Suppressor macrophage treated with lipopolysaccharide for 1 hour (primary cell): ENCODE results near the gene ATP8B4.
"Not testable (repeated sequence)": the region's sequence is repeated elsewhere in the genome, so short reads cannot be mapped to it uniquely, and the experiment has no call there.

Experiments used
- DNase-seq, 3 donors: peaks; one replicate each; pipeline ENCODE4 v3.0.0-alpha.2; 2020 to 2022

Gene ATP8B4

DNA sequence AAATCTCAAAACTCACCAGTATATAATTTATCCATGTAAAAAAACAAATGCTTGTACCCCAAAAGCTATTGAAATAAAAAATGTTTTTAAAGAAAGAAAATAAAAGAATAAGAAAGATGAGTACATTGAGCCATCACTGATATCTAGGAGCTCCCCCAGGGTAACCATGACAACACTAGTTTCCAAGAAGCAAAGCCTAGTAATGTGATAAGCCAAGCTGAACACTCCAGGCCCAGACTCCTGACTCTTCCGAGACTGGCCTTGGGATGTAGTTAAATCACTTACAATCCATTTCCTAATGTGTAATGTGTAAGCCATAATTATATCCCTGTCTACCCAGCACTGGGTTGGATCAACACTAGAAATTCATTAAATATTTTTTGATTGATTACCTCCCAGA lies 21.1 kb upstream of the ATP8B4 start:
- DNase-seq: no peak

DNA sequence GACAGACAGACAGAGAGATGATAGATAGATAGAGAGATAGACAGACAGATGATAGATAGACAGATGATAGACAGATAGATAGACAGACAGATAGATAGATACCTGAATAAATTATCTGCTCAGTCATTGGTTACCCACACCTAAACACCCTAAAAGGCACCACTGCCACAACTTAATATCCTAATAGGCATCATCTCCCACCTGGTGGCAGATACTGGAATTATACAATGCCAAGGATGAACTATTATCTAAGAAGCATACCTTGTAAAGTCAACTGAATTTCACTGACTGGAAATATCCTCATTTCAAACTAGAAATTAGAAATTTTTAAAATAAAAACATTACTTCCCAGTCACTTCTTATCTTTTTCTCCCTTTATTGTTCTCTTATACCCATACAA lies 19.4 kb upstream of the ATP8B4 start:
- DNase-seq: peak; percentile 20 to 40 (median 32)

DNA sequence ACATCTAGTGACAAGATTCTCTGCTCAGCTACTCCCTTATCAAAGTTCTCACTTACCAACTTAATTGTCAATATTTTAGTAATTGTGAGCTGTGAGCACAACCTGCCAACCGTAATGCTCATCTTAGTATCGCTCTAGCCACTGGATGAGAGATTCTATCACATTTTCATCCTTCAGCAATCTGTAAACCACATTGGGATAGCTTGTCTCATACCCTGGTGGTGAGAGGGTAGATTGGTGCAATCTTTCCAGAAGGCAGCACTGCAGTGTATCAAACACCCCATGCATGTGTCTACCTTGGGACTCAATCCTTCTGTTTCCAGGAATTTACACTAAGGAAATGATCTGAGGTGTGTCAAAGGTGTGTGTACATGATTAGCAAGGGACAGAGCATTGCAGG lies 18.9 kb upstream of the ATP8B4 start:
- DNase-seq: no peak

DNA sequence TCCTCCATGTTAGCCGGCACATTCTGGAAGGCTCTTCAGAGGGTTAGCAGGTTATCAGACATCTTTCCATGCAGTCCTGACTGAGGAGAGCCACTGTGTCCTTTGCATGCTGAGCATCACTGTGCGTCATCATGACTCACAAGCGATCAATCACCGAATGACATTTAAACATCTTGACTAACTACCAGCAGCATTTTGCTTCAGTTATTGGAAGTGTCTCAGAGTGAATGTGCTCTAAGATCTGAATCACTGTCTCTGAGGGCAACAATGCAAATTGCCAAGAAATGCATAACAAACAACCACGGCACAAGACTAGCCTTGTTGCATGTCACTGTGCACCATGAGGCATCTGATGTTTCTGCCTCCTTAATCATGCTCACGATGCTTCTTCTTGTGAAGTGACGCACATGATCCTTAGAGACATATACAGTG lies 18.3 kb upstream of the ATP8B4 start:
- peak in 2 of 3 donors; percentile 17 to 51 for DNase-seq

DNA sequence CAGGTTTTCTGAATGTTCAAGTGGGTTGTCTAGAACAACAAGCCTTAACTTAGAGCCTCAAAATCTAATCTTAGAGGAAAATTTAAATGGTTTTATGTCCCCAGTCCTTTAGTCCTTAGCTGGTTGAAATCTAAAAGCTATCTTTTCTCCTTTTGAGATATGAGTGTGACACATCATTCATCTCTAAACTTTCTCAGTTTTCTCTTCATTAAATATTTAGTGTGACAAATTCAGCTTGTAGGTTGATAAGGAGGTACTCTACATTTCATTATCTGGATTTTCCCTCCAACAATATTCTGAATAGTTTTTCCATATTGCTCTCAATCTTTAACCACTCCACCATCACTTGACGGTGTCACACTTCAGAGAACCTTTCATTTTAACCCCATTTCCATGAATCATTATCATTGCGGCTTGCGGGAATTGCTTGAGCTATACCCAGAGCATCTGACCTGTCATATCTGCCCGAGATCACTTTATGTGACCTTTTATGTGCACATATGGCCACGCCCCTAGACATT lies 16.1 kb upstream of the ATP8B4 start:
- DNase-seq: peak in 2 of 3 donors; percentile 27 to 47

DNA sequence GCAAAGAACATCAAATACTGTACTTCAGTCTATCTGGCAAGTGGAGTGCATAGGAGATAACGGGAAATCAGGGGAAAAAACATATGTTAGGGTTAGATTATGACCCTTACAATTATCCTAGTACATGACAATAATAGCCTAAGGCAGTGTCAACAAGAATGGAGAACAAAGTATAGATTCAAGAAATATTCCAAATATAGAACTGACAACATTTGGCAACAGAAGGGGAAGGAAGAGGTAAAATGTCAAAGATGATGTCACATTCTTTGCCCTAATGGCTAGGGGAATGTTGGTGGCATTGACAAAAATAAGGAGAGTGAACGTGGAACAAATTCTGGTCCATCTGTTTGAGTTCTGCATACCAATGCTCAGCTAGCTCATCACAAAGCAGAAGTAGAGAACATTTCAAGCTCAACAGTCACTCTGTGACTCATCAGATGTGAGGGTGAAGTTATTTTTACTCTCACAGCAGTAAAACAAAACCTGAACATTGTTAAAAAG lies 15.5 kb upstream of the ATP8B4 start:
- peak; percentile 75 to 83 (median 77) for DNase-seq

DNA sequence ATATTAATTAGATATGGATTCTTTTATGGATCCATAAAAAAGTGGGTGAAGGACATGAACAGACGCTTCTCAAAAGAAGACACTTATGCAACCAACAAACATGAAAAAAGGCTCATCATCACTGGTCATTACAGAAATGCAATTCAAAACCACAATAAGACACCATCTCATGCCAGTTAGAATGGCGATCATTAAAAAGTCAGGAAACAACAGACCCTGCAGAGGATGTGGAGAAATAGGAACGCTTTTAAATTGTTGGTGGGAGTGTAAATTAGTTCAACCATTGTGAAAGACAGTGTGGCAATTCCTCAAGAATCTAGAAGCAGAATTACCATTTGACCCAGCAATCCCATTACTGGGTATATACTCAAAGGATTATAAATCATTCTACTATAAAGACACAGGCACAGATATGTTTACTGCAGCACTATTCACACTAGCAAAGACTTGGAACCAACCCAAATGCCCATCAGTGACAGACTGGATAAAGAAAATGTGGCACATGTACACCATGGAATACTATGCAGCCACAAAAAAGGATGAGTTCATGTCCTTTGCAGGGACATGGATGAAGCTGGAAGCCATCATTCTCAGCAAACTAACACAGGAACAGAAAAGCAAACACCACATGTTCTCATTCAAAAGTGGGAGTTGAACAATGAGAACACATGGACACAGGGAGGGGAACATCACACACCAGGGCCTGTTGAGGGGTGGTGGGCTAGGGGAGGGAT lies 13.4 kb upstream of the ATP8B4 start:
- DNase-seq: not testable (repeated sequence)

DNA sequence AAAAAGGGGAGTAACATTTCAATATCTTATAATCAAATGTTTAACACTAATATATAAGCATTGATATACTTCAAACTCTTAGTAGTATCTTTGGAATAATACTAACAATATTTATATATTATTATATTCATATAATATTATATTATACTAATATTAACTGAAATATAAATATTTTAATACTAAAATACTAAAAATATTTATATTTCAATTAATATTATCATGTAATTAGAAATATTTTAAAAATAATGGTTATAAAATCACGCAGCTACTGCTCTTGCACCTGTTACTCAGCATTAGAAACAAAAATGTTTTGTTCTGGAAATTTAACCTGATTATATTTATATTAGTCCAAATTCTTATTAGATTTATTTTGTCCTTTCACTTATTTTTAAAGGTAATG lies 12.6 kb upstream of the ATP8B4 start:
- DNase-seq: no peak

DNA sequence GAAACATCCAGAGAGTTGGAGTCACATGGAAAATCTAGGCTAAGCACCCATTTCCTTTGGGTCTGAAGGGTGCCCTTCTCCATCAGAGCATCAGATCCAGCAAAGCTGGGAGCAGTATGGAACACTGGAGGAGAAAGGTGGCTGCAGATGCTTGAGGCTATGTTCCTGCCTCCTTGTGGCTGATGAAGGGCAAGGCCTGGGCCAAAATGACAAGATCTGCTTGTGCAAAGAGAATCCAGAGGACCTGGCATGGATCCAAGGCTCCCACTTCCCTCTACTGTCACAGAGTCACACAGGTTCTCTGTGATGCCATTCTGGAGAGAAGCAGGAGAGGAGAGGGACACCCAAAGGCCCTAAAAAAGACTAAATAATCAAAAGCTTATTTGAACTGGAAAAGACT lies 9.2 kb upstream of the ATP8B4 start:
- DNase-seq: peak; percentile 86 to 92 (median 91)

DNA sequence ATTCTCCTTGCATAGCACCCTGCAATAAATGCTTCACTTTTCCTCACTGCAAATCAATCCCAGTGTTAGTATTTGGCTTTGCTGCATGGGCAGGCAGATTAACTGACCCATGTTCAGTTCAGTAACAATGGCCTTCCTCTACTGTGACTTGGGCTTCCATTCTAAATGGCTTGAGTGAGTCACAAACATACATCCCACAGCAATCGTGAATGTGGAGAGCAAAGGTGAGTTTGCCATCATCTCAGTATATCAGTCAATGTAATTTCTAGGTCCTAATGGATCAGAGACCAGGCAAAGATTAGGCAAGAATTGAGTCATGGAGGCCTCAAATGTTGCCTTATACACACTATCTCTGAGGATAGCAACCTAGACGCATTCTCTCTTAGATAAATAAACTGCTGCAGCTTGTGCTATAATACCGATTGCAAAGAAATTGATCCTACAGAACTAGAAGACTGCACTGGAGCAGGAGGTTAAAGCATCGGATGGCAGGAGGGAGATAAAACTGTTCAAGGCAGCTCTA lies 8.3 kb upstream of the ATP8B4 start:
- DNase-seq: no peak

DNA sequence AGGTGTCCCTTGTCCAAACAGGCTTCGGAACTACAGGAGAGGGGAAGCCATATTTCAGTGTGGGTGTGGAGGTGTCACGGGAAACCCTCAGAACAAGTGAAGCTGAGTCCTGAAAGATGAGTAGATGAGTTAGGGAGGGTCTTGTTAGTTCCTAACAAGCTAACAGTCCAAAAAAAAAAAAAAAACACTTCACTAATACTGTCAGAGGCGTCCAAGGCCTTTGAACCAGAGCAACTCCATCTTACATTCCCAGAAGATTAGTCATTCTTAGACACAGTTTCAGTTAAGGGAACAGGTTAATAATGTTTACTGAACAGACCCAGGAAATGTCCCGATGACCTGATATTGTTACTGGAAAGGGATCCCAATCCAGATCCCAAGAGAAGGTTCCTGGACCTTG lies 7.0 kb upstream of the ATP8B4 start:
- no peak for DNase-seq

DNA sequence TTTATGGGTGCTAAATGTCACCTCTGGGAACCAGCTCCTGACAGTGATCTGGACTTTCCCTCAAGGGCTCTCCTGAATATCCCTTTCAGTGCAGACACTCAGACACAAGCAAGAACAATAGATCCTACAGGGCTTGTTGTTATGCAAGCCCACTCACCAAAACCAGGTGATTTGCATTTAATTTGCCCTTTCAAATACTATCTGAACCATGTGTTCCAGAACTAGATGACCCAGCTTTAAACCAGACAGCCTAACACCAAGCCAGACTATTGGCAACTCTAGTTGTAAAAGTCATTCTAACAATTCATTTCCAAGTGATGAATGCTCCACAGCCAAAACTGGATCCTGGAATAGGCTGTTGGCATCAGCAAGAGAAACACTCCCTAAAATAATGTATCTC lies 5.6 kb upstream of the ATP8B4 start:
- no peak for DNase-seq

DNA sequence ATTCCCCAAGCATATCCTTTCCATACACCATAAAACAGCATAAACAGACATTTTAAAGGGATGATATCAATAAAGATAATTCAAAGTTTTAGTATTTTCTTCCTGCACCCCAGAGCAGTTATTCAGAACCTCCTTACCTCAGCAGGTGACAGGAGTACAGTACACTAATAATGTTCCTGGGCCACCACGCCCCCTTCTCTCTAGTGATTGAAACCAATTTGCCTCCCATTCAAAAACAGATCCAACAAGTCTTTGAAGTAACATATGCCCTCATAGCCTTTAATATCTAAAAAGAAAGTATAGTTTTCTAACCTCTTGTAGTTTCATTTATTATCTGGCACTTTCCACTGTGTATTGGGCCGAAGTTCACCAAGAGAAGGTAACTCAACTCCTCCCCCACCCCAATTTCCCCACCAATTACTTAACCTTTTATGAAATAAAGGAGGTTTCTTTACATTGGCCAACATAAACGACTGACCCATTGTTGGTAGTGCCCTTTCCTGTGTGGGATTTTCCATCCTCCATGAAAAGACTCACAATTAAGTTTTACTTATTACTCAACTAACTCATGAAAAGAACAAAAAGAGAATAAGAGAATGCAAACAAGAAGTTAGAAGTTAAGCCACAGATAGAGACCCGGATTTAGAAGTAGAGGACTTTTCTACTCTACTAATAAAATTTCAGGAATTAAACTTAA lies 5.0 kb upstream of the ATP8B4 start:
- DNase-seq: peak in 1 of 3 donors; percentile 37

DNA sequence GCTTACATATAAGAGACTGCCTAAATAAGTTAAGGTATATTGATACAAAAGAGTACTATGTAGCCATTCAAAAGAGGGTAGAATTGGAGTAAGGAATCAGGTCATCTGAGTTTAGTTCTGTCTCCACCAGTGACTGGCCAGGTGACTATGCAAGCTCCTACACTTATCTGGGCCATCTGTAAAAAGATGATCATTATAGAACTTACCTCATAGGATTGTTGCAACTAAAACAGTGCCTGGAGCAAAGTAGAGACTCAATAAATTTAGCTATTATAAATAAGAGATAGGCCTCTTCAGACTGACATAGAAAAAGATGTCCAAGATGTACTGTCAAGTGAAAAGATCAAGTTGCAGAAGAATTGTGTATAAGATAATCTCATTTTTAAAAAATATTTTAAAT lies 1.7 kb upstream of the ATP8B4 start:
- no peak for DNase-seq

DNA sequence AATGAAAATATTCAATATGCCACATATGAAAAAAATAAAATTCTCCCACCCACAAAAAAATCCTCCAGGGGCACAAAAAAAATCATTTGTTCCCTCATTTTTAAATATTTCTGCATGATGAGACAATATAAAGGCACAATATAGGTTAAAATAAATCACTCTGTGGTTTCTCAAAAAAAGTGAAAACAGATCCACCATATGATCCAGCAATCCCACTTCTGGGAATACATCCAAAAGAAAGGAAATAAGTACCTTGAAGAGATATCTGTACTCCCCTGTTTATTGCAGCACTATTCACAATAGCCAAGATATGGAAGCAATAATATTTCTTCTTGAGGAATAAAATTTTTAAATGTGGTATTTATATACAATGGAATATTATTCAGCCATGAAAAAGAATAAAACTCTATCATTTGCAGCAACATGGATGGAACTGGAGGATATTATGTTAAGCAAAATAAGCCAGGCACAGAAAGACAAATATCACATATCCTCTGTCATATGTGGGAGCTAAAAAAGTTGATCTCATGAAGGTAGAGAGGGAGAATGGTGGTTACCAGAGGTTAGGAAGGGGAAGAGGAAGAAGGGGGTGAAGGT lies 1.5 kb downstream of the ATP8B4 start:
- no peak for DNase-seq

DNA sequence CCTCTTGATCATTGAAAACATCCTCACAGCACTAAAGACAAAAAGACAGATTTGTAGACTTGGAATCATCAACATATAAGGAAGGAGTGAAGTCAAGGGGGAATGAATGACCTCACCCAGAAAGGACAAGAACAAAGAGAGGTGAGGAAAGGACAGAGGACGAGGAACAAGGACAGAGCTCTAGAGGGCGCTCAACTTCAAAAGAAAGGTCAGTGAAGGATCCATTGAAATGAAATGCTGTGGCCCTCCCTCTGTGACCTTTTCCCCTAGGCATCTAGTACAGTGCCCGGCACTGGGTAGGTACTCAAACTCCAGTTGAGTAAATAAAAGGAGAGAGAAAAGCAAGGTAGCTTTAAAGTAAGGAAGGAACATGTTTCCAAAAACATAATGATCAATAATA lies 2.6 kb downstream of the ATP8B4 start:
- DNase-seq: peak; percentile 80 to 85 (median 80)

DNA sequence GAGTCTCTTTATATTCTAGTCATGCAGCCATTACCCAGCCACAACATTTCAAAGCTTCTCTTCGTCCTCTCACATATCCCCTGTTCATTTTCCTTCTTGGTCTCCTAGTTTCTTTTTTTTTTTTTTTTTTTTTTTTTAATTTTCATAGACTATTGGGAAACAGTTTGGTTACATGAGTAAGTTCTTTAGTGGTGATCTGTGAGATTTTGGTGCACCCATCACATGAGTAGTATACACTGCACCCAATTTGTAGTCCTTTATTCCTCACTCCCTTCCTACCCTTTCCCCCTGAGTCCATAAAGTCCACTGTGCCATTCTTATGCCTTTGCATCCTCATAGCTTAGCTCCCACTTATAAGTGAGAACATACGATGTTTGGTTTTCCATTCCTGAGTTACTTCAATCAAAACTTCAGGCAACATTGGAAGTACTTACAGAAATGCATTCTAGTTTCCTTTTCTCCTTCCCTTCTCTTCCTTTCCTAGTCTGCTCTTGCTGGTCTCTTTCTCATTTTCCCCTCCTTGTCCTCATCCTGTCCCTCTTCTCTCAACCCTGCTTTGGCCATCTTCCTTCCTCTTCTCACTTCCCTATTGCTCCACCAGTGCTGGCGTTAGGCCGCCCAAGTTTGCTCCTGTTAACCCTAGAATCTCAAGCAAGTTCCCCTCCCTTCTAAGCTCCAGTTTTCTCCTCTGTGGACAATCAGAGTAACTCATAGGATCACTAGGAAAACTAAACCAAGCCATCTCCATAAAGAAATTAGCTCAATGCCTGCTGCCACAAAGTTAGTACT lies 4.8 kb downstream of the ATP8B4 start:
- DNase-seq: peak; percentile 81 to 85 (median 82)

DNA sequence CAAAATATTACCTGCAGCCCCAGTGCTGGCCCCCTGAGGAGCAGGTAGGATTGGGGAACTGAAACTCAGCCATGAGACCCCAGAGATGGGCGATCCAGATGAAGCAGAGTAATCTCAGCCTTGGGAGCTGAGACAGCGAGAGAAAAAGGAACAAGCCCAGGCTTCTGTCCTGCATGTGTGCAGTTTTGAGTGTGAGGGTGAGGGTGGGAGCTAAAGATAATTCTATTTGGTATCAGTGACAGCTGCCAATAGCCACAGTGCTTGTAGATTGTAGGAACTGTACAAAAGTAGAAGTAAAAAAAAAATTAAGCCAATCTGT lies 5.9 kb downstream of the ATP8B4 start:
- DNase-seq: peak in 2 of 3 donors; percentile 34 to 37

DNA sequence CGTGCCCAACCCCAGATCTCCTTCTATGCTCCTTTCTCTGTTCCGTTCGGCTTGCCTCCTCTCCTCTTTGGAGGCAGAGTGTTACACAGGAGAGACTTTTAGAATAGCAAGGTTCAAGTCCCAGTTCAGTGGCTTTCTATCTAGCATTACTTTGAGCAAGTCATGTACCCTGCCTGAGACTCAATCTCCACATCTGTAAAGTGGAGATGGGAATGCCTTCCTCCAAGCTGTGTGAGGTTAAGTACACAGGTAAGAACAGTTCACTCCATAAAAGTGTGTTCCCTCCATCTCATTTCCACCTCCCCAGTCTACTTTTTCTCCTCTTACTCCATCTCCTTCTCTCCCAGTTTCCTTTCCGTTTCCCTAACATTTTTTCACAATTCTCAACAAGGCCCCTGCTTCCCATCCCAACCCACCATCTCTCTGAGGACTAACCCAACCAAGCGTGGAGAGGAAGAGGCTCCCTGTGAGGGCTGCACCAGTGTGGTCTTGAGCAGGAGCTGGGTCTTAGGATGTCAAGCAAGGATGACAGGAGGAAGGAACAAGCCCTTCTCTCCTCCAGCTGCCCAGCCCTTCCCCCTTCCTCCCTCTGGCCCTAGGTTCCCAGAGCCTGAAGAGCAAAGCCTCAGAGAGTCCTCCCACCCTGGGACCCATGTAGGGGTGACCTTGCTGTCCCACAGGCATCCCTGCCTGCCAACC lies 6.4 kb downstream of the ATP8B4 start:
- DNase-seq: peak in 1 of 3 donors; percentile 31

DNA sequence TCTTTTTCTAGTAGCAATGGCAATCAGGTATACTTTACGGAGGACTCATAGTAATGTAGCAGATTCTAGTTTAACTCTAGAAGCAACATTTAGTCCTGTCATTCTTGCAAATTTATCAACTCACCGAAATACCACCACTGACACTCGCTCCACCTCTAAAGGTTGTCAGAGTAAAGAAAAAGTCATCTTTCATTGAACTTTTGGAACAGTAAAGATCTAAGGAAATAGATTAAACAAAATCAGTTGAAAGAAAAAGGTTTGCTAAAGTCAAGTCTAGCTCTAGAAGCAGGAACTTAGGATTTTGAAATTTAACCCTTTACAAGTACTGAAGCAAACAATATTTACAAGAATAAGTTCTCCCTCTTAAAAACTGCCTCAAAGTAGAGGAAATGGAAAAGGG lies 8.7 kb downstream of the ATP8B4 start:
- DNase-seq: no peak

DNA sequence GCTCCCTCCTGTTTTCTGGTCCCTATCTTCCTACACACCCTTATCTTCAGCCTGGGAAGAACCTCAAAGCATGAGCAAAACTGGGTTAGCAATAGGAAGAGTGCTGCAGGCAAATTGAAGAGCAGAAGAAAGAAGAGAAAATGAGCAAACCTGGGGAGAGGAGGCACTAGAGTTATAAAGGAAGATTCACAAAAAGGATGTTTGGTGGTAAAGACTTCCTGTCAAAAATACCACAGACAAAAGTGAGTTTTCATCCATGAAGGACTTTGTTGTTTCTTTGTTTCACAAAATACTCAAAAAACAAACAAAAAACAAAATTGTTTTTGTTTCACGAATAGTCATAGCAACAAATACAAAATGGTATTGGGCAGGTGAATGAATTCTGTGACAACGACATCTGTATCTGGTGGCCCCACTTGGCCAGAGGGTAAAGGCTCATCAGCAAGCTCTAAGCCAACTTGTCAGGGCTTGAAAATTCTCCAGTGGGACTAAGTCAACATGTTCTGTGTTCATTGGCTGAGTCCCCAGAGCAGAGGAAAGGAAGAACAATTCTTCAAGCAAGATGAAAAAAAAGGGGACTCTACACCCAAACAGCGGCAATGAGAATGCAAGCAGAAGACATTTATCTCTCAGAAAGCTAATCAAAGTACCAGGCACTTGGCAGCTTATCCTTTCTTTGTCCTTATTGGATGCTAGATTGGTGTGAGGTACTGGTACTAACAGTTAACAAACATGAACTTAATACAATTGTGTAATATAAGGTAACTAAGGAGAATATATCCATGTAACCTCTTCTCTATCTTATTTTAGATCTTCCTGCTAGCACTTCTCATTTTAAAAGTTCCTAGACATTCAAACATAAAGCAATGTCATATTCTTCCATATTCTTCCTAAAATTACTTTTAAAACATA lies 9.7 kb downstream of the ATP8B4 start:
- DNase-seq: no peak
